H1 (cell line): ENCODE measurements around the gene ST6GALNAC4. TPM values are rescaled to one million over a fixed set of nuclear protein-coding genes. Genes with fewer than 3 reads are reported as not detected.

Experiments used
- CTCF ChIA-PET: fragments of 300-600 bp; sonication (Branson Sonifier 250); formaldehyde crosslinking; loops from one replicate; lab custom pipeline; 2021; ENCODE audit not compliant: partially characterized antibody; lab: Charles Lee
- POLR2A ChIA-PET: fragments of 300-600 bp; sonication (Branson Sonifier 250); formaldehyde crosslinking; loops from one replicate; lab custom pipeline; 2021; ENCODE audit warnings: inconsistent platforms; ENCODE audit not compliant: partially characterized antibody; lab: Charles Lee
- DNase-seq, 2 experiments: peaks; one replicate each; pipeline versions ENCODE4 v3.0.0 to v3.0.0-alpha.2; 2010 to 2022; ENCODE audit warnings: low spot score in 2 of 2, low read depth in 1 of 2, mixed read lengths in 1 of 2
- FAIRE-seq: peaks from 2 replicates; lab custom pipeline; 2011; peaks lifted over from hg19 to GRCh38; lab: Jason Lieb, UNC
- H2AFZ ChIP-seq: 2 replicates; pipeline ENCODE4 v1.8.1; 2012; ENCODE audit warnings: low read length, inconsistent platforms
- H2AK5ac ChIP-seq: 2 replicates; pipeline ENCODE4 v1.6.1; 2013; ENCODE audit warnings: low read depth, low read length
- H2BK120ac ChIP-seq: replicated peaks from 2 replicates; pipeline ENCODE3; 2013; ENCODE audit warnings: low read depth, low read length, inconsistent platforms
- H2BK12ac ChIP-seq: 2 replicates; pipeline ENCODE4 v1.6.1; 2013; ENCODE audit warnings: low read depth, low read length
- H2BK15ac ChIP-seq: 2 replicates; pipeline ENCODE4 v1.6.1; 2013; ENCODE audit warnings: low read length
- H2BK20ac ChIP-seq: 2 replicates; pipeline ENCODE4 v1.6.1; 2013; ENCODE audit warnings: low read length
- H2BK5ac ChIP-seq: 2 replicates; pipeline ENCODE4 v1.6.1; 2013; ENCODE audit warnings: low read depth, low read length
- H3K14ac ChIP-seq: 2 replicates; pipeline ENCODE4 v1.6.1; 2013; ENCODE audit warnings: inconsistent platforms; ENCODE audit not compliant: insufficient read length
- H3K18ac ChIP-seq: 2 replicates; pipeline ENCODE4 v1.6.1; 2013; ENCODE audit warnings: low read length; ENCODE audit errors: extremely low read depth
- H3K23ac ChIP-seq: 2 replicates; pipeline ENCODE4 v1.6.1; 2013; ENCODE audit warnings: inconsistent platforms; ENCODE audit not compliant: insufficient read length
- H3K23me2 ChIP-seq: 2 replicates; pipeline ENCODE4 v1.6.1; 2013; ENCODE audit warnings: low read depth, low read length
- H3K27ac ChIP-seq: 2 replicates; pipeline ENCODE4 v1.6.1; 2011; ENCODE audit warnings: low read depth, low read length, inconsistent platforms
- H3K27me3 ChIP-seq, 4 experiments: replicated peaks in 1 of 4; 1 replicate in 1 of 4; 2 replicates in 3 of 4; pipeline versions ENCODE4 v1.6.1 to v1.8.1; 2011 to 2013; ENCODE audit warnings: low read length in 3 of 4, mild to moderate bottlenecking in 3 of 4, inconsistent platforms in 2 of 4, mixed read lengths in 2 of 4, moderate library complexity in 1 of 4; ENCODE audit not compliant: control insufficient read depth in 3 of 4, insufficient read depth in 3 of 4; ENCODE audit errors: extremely low read depth in 1 of 4
- H3K36me3 ChIP-seq, 4 experiments: 2 replicates each; pipeline versions ENCODE4 v1.6.1 to v1.8.1; 2011 to 2013; ENCODE audit warnings: mild to moderate bottlenecking in 4 of 4, low read length in 3 of 4, moderate library complexity in 2 of 4, control low read depth in 1 of 4, inconsistent platforms in 1 of 4; ENCODE audit not compliant: insufficient read depth in 4 of 4, control insufficient read depth in 2 of 4
- H3K4ac ChIP-seq: replicated peaks from 2 replicates; pipeline ENCODE3; 2013; ENCODE audit warnings: low read length, low read depth, mixed read lengths, inconsistent platforms; ENCODE audit not compliant: insufficient read length
- H3K4me1 ChIP-seq, 4 experiments: replicated peaks in 1 of 4; 1 replicate in 1 of 4; 2 replicates in 3 of 4; pipeline versions ENCODE4 v1.6.1 to v1.8.1; 2011 to 2013; ENCODE audit warnings: low read length in 3 of 4, inconsistent platforms in 2 of 4, mixed read lengths in 1 of 4; ENCODE audit not compliant: insufficient read depth in 4 of 4, control insufficient read depth in 3 of 4
- H3K4me2 ChIP-seq, 2 experiments: 2 replicates each; pipeline versions ENCODE4 v1.6.1 to v1.8.1; 2011 to 2013; ENCODE audit warnings: low read depth in 2 of 2, low read length in 2 of 2, control low read depth in 1 of 2, inconsistent platforms in 1 of 2, mild to moderate bottlenecking in 1 of 2; ENCODE audit not compliant: insufficient read depth in 1 of 2
- H3K4me3 ChIP-seq, 4 experiments: fragments of 200-600, 300-600 bp in 1 of 4; sonication (generic), shearing (Covaris generic), sonication (Bioruptor Twin) in 1 of 4; 2 replicates each; pipeline versions ENCODE4 v1.5.1 to v1.8.1; 2011 to 2016; ENCODE audit warnings: low read length in 4 of 4, low read depth in 3 of 4, control low read depth in 2 of 4, inconsistent platforms in 2 of 4, mild to moderate bottlenecking in 2 of 4, mixed read lengths in 1 of 4, moderate library complexity in 1 of 4; ENCODE audit not compliant: insufficient read depth in 2 of 4; ENCODE audit errors: extremely low read depth in 1 of 4
- H3K56ac ChIP-seq: replicated peaks from 2 replicates; pipeline ENCODE3; 2013; ENCODE audit warnings: low read depth, mild to moderate bottlenecking, mixed read lengths, low read length, inconsistent platforms; ENCODE audit not compliant: insufficient read length
- H3K79me1 ChIP-seq: 2 replicates; pipeline ENCODE4 v1.6.1; 2013; ENCODE audit warnings: low read depth, low read length, control low read depth
- H3K79me2 ChIP-seq, 2 experiments: 2 replicates each; pipeline versions ENCODE4 v1.6.1 to v1.8.1; 2012 to 2013; ENCODE audit warnings: low read length in 2 of 2, mild to moderate bottlenecking in 2 of 2, inconsistent platforms in 1 of 2; ENCODE audit not compliant: insufficient read depth in 2 of 2, control insufficient read depth in 1 of 2
- H3K9ac ChIP-seq, 4 experiments: replicated peaks in 1 of 4; 1 replicate in 1 of 4; 2 replicates in 3 of 4; pipeline versions ENCODE4 v1.6.1 to v1.8.1; 2011 to 2013; ENCODE audit warnings: low read depth in 3 of 4, low read length in 3 of 4, control low read depth in 2 of 4, mild to moderate bottlenecking in 2 of 4, moderate library complexity in 2 of 4, inconsistent platforms in 1 of 4; ENCODE audit errors: extremely low read depth in 1 of 4
- H3K9me3 ChIP-seq, 2 experiments: 2 replicates each; pipeline versions ENCODE4 v1.6.1 to v1.8.1; 2012 to 2013; ENCODE audit warnings: mild to moderate bottlenecking in 2 of 2, moderate library complexity in 2 of 2, control low read depth in 1 of 2, inconsistent platforms in 1 of 2, low read depth in 1 of 2, low read length in 1 of 2, mixed read lengths in 1 of 2; ENCODE audit not compliant: insufficient read depth in 2 of 2
- H4K20me1 ChIP-seq, 2 experiments: replicated peaks in 1 of 2; 2 replicates each; pipeline versions ENCODE3 to v1.8.1; 2011 to 2013; ENCODE audit warnings: inconsistent platforms in 2 of 2, low read length in 2 of 2, mild to moderate bottlenecking in 1 of 2; ENCODE audit not compliant: insufficient read depth in 2 of 2, control insufficient read depth in 1 of 2
- H4K5ac ChIP-seq: 2 replicates; pipeline ENCODE4 v1.6.1; 2013; ENCODE audit warnings: low read length, low read depth, mixed read lengths, inconsistent platforms; ENCODE audit not compliant: insufficient read length
- H4K8ac ChIP-seq: 2 replicates; pipeline ENCODE4 v1.8.0; 2013; ENCODE audit warnings: mild to moderate bottlenecking, moderate library complexity, low read length, inconsistent platforms; ENCODE audit not compliant: insufficient read depth; ENCODE audit errors: extremely low read depth
- H4K91ac ChIP-seq: replicated peaks from 2 replicates; pipeline ENCODE3; 2013; ENCODE audit warnings: low read length, mixed read lengths, inconsistent platforms; ENCODE audit not compliant: insufficient read length
- ASH2L ChIP-seq: fragments of 200-600, 300-600 bp; sonication (generic); IDR thresholded peaks from one replicate; pipeline ENCODE4 v1.7.1; 2017; ENCODE audit warnings: low read length
- CBX8 ChIP-seq: fragments of 300-800, 300-1000 bp; sonication (generic); IDR thresholded peaks from 2 replicates; pipeline ENCODE4 v1.7.1; 2016; ENCODE audit warnings: low read depth, low read length, borderline replicate concordance
- NRF1 ChIP-seq: IDR thresholded peaks from 2 replicates; pipeline ENCODE4 v1.6.1; 2011; ENCODE audit warnings: mild to moderate bottlenecking, low read depth, low read length, improper control_type of control experiment
- RAD21 ChIP-seq, 2 experiments: IDR thresholded peaks in 1 of 2; conservative IDR thresholded peaks in 1 of 2; 2 replicates each; pipeline ENCODE4 v1.6.1; 2011; ENCODE audit warnings: low read depth in 2 of 2, low read length in 2 of 2, improper control_type of control experiment in 1 of 2, inconsistent platforms in 1 of 2, mild to moderate bottlenecking in 1 of 2, moderate library complexity in 1 of 2
- RXRA ChIP-seq: IDR thresholded peaks from 2 replicates; pipeline ENCODE4 v1.6.1; 2011; ENCODE audit warnings: low read depth, mild to moderate bottlenecking, low read length, moderate library complexity; ENCODE audit not compliant: insufficient read depth
- WGBS, 2 experiments: shearing (Covaris generic) in 1 of 2; methylation state at CpG; one replicate each; pipeline versions ENCODE4 v1.1.6 to v1.1.7; 2013 to 2015; ENCODE audit warnings: low lambda C conversion rate in 2 of 2, mixed read lengths in 2 of 2, inconsistent platforms in 1 of 2, low coverage in 1 of 2, missing lambda C conversion rate in 1 of 2; ENCODE audit not compliant: insufficient replicate concordance in 2 of 2, insufficient coverage in 1 of 2, insufficient read length in 1 of 2; ENCODE audit errors: extremely low coverage in 1 of 2, missing lambda C conversion rate in 1 of 2; 5-methylcytosine and 5-hydroxymethylcytosine counted together
- polyA plus RNA-seq, 7 experiments: library from polyadenylated mRNA; depleted of rRNA in 3 of 7; stranded (reverse) in 5 of 7; unstranded in 2 of 7; fragments of >200 nt in 5 of 7; fragments of 200-250 nt in 2 of 7; gene quantifications; 1 replicate in 5 of 7; 2 replicates in 1 of 7; 4 replicates in 1 of 7; pipeline versions ENCODE4 v1.2.1 to v1.2.3, GENCODE V29; 2011 to 2013; ENCODE audit warnings: missing spikeins in 2 of 7, mixed read lengths in 2 of 7
- total RNA-seq: library from RNA; stranded (reverse); fragmentation: NEBNext Ultra II Directional; extraction: Animal tissue kit (Norgen Biotek cat#: 25700); gene quantifications from 2 replicates; pipeline ENCODE4 v1.2.1, GENCODE V29; 2021

The ST6GALNAC4 gene
- total and polyA plus RNA-seq, 2 of the 8 experiments (the other 6 are each of a cell fraction or from before 2014, with no cell fraction given): 21.8 to 34.1 TPM

- H3K9ac ChIP-seq: no peak overlapping the region
- no peak overlapping the region for H3K56ac ChIP-seq
- H3K4ac ChIP-seq: no peak overlapping the region
- no peak overlapping the region for H3K27ac ChIP-seq
- no peaks in the 10 kb centered on the region for H3K79me1 ChIP-seq
- FAIRE-seq: no peak
- H2BK12ac ChIP-seq: peak overlapping the region; percentile 75; the same call in 1 of the 2 replicates
- no peak overlapping the region for H4K91ac ChIP-seq
- peaks cover 7 to 16% (median 13%) of the 10 kb centered on the region in 4 experiments for H3K36me3 ChIP-seq
- POLR2A ChIA-PET: interaction anchor here (0.6 to 1.6 kb wide), 7 partner anchors 9 to 129 kb away, joined by 3 to 4 read pairs (median 3); partner anchors contain the start of gene PIP5KL1
- no peaks in the 10 kb centered on the region for H3K9me3 ChIP-seq
- TF ChIP-seq ASH2L: peak; percentile 13
- no peak for TF ChIP-seq RXRA
- TF ChIP-seq NRF1: no peak
- no peak for TF ChIP-seq RAD21 (IDR thresholded peaks at IDR 0.05 in 1 of 2, conservative IDR thresholded peaks at IDR 0.05 in 1 of 2; ENCODE audit: low read depth in 2 of 2, low read length in 2 of 2)
- TF ChIP-seq CBX8: no peak
- H3K18ac ChIP-seq: peak overlapping the region; percentile 48; the same call in 1 of the 2 replicates
- no peak overlapping the region for H4K8ac ChIP-seq
- no peak overlapping the region for H3K14ac ChIP-seq
- H3K4me1 ChIP-seq: peaks cover 0 to 19% (median 11%) of the 10 kb centered on the region in 4 experiments; a peak in 6 of 7 replicates
- no peak for DNase-seq
- no peak overlapping the region for H3K4me2 ChIP-seq
- no peak overlapping the region for H4K5ac ChIP-seq
- H2BK120ac ChIP-seq: no peak overlapping the region
- H3K23ac ChIP-seq: no peak overlapping the region
- WGBS, 2 experiments: 92% methylated on average over 14 of the region's 14 CpGs; no CpG with 5 or more reads in 1 of the 2 experiments
- H3K27me3 ChIP-seq: no peaks in the 10 kb centered on the region
- CTCF ChIA-PET: interaction anchor here (0.6 to 35.5 kb wide), 54 partner anchors 12 to 488 kb away, joined by 3 to 825 read pairs (median 4); partner anchors contain the start of genes EEIG1, NAIF1, PIP5KL1 and ST6GALNAC4
- H3K4me3 ChIP-seq: no peak overlapping the region
- H4K20me1 ChIP-seq: peaks cover 7 to 20% of the 10 kb centered on the region in 2 experiments
- no peak overlapping the region for H2AFZ ChIP-seq
- peaks cover 2% of the 10 kb centered on the region; the same call in 1 of the 2 replicates for H3K23me2 ChIP-seq
- no peak overlapping the region for H2BK20ac ChIP-seq
- H2AK5ac ChIP-seq: no peak overlapping the region; the same call in 1 of the 2 replicates
- H3K79me2 ChIP-seq: no peaks in the 10 kb centered on the region
- H2BK15ac ChIP-seq: 0 out of 2 replicates have a peak overlapping the region, but pooled peaks have one; percentile 61
- no peak overlapping the region; the same call in 1 of the 2 replicates for H2BK5ac ChIP-seq
These were observed 26.3 kb upstream of the ST6GALNAC4 start for GRCh38 chr9:127943011-127943662.
